NB4 (cell line): ENCODE measurements around the gene OPCML.

Experiments
- DNase-seq: peaks from one replicate; pipeline ENCODE4 v3.0.0; 2010; ENCODE audit warnings: low read depth
- H3K4me3 ChIP-seq: one replicate; pipeline ENCODE4 v1.5.1; 2011; ENCODE audit warnings: mild to moderate bottlenecking, low read depth, low read length, moderate library complexity
- MYC ChIP-seq: IDR thresholded peaks from 2 replicates; pipeline ENCODE4 v1.6.1; 2011; ENCODE audit warnings: low read depth, low read length
- POLR2A ChIP-seq: IDR thresholded peaks from 2 replicates; pipeline ENCODE4 v1.6.1; 2011; ENCODE audit warnings: mild to moderate bottlenecking; ENCODE audit not compliant: insufficient read length; ENCODE audit errors: extremely low read depth
- TF ChIP-seq, protein P1 (sequence below): IDR thresholded peaks from one replicate; pipeline ENCODE4 v1.5.1; 2012; ENCODE audit warnings: low read depth, low read length
- TF ChIP-seq, protein P2 (sequence below): IDR thresholded peaks from 2 replicates; pipeline ENCODE4 v1.6.1; 2011; ENCODE audit warnings: low read depth, low read length

The OPCML gene

DNA sequence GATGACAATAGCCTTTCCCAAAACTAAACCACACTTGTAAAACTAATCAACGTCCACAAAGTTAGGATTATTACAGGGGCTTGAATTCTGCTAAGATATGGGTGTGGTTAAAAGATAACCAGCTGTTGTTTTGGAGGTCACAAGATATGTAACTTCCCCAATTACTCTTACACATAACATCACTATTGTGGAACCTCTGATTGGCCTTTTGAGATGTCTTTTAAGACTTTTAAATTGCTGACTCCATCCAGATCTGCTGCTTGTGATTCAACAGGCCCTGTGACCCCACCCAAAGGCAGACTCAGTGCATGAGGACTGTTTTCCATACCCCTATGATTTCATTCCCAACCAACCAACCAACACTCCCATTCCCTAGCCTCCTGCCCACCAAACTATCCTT, 893.9 kb downstream of the OPCML start:
- H3K4me3 ChIP-seq = no peak overlapping the region
- TF ChIP-seq POLR2A (no peak), MYC (no peak)
- TF ChIP-seq, protein P1, sequence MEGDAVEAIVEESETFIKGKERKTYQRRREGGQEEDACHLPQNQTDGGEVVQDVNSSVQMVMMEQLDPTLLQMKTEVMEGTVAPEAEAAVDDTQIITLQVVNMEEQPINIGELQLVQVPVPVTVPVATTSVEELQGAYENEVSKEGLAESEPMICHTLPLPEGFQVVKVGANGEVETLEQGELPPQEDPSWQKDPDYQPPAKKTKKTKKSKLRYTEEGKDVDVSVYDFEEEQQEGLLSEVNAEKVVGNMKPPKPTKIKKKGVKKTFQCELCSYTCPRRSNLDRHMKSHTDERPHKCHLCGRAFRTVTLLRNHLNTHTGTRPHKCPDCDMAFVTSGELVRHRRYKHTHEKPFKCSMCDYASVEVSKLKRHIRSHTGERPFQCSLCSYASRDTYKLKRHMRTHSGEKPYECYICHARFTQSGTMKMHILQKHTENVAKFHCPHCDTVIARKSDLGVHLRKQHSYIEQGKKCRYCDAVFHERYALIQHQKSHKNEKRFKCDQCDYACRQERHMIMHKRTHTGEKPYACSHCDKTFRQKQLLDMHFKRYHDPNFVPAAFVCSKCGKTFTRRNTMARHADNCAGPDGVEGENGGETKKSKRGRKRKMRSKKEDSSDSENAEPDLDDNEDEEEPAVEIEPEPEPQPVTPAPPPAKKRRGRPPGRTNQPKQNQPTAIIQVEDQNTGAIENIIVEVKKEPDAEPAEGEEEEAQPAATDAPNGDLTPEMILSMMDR = no peak
- DNase-seq = no peak

DNA sequence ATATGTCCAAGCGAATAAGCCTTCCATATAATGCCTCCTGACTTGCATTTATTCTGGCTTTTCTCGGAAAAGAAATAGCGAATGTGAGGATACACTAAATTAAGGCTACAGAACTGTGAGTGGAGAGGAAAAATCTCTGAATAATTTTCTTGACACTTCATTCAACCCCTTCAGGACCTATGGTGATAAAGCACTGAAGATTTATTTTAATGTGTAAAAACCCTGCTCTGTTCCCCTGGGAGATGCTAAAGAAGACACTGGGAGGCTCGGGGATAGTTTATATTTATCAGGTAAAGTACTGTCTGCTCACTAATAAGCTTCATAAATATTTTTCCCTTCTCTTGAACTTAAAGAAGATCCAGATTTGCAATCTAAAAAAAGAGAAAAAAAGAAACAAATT, 895.8 kb downstream of the OPCML start:
- no peak overlapping the region for H3K4me3 ChIP-seq
- TF ChIP-seq, protein P1 = no peak
- TF ChIP-seq, protein P2, sequence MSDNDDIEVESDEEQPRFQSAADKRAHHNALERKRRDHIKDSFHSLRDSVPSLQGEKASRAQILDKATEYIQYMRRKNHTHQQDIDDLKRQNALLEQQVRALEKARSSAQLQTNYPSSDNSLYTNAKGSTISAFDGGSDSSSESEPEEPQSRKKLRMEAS = no peak
- TF ChIP-seq POLR2A = no peak
- TF ChIP-seq MYC = no peak
- no peak for DNase-seq

DNA sequence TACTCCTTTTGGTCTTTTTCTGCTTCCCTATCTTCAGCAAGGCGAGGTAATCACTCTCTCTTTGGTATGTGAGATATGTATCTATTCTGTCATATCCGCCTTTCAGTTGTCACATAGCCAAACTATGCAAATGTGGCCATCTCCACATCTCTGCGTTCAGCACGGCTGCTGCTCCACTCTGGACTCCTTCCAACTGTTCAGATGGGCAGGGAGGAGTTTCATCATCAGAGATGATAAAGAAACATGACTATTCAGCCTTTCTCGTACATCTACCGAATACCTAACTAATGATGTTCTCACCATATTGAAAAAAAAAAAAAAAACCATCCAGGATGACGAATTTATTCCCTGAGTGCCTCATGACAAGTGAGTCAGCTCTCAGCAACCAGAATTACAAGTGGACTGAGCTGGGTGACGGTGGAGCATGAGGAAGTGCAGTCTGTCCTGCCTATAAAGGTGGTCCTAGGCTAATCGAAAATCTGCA, 899.6 kb downstream of the OPCML start:
- DNase-seq = no peak

DNA sequence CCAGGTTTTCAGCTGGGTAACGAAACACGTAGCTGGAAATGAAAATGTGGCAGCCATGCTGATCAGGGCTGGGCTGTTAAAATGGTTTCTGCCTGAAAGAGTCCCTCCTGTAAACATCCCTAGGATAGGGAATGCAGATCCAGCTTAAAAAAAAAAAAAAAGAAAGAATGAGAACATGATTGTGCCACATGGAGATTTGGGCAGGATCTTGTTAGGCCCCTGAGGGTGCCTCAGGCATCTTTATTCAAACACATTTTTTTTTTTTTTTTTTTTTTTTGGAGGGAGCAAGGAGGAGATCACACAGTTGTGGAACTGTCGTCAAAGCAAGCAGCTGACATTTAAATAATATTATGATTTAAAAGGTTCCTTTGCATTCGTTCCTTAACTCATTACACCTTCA, 900.3 kb downstream of the OPCML start:
- H3K4me3 ChIP-seq = no peak overlapping the region
- DNase-seq = no peak
- TF ChIP-seq POLR2A (no peak), MYC (no peak)
- TF ChIP-seq, protein P2 = no peak
- TF ChIP-seq, protein P1 = no peak

More for the DNA sequence above, 899.6 kb downstream of the OPCML start:
- no peak overlapping the region for H3K4me3 ChIP-seq
- TF ChIP-seq POLR2A = no peak
- no peak for TF ChIP-seq MYC
- TF ChIP-seq, protein P1 = no peak
- TF ChIP-seq, protein P2 = no peak

DNA sequence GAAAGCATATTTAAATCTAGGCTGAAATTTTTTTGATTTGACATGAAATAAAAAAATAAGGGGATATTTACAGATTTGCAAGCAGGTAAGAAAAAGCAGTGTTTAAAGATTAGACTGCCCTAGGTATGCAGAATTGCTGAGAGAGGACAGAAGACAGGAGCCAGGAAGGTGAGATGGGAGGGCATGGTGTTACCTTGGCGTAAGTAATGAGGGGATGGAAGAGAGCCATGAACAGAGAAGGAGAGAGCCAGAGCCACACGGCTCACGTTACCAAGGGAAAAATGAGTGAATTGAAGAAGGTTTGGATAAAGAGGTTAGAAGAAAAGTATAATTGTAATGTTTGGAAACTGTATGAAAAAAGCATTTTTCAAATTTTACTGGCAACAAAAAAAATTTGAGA, 904.3 kb downstream of the OPCML start:
- DNase-seq = no peak
- TF ChIP-seq, protein P1 = no peak
- TF ChIP-seq MYC (no peak), POLR2A (no peak)
- TF ChIP-seq, protein P2 = no peak
- H3K4me3 ChIP-seq = no peak overlapping the region

DNA sequence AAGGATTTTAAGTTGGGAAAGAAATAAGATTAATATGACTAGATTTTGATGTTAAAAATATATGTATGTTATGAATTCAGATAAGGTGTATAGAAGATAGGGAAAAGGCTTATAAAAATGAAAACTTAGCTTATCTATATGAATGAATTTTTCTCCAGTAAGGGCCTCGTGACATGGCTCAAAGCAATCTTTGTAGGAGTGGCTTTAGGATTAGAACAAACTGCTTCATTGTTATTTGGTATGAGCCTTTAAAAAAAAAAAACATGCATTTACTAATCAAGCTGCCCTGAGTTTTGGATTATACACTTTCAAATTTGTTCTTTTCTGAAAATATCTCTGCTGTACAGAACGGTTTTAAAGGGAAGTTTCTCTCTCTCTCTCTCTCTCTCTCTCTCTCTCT, 905.9 kb downstream of the OPCML start:
- no peak for DNase-seq
- H3K4me3 ChIP-seq = no peak overlapping the region
- TF ChIP-seq, protein P2 = no peak
- TF ChIP-seq, protein P1 = no peak
- no peak for TF ChIP-seq POLR2A
- TF ChIP-seq MYC = no peak
